Measurements from ENCODE around the gene CBX5. TPM values are rescaled to one million over a fixed set of nuclear protein-coding genes. Genes with fewer than 3 reads are reported as not detected.

The CBX5 gene
- total RNA-seq, 1 donor from 2014 or later, result 227 TPM

GRCh38 chr12:54199917-54200316 lies 80.0 kb downstream of the CBX5 start:
- H3K36me3 Mint-ChIP-seq, result no peaks in the 10 kb centered on the region
- H3K27me3 Mint-ChIP-seq, result peaks cover 30% of the 10 kb centered on the region
- no peak for DNase-seq (ENCODE audit: extremely low spot score, unreplicated experiment)
- no peak overlapping the region for H3K4me3 Mint-ChIP-seq
- H3K27ac Mint-ChIP-seq, result no peak overlapping the region
- peaks cover 36% of the 10 kb centered on the region for H3K4me1 Mint-ChIP-seq (ENCODE audit: unreplicated experiment)
- no peak for TF ChIP-seq CTCF (conservative IDR thresholded peaks at IDR 0.05)
- H3K9me3 Mint-ChIP-seq, result no peaks in the 10 kb centered on the region

GRCh38 chr12:54199034-54199433 lies 80.9 kb downstream of the CBX5 start:
- H3K36me3 Mint-ChIP-seq, result no peaks in the 10 kb centered on the region
- peak overlapping the region; percentile 40 for H3K27ac Mint-ChIP-seq
- H3K4me3 Mint-ChIP-seq, result peak overlapping the region; percentile 48
- peaks cover 27% of the 10 kb centered on the region for H3K27me3 Mint-ChIP-seq
- H3K4me1 Mint-ChIP-seq (ENCODE audit: unreplicated experiment), result peaks cover 37% of the 10 kb centered on the region
- TF ChIP-seq CTCF (conservative IDR thresholded peaks at IDR 0.05), result no peak
- no peaks in the 10 kb centered on the region for H3K9me3 Mint-ChIP-seq
- no peak for DNase-seq (ENCODE audit: extremely low spot score, unreplicated experiment)

GRCh38 chr12:54197431-54197909 lies 82.5 kb downstream of the CBX5 start:
- Mint-ChIP-seq H3K4me3 (peak overlapping the region; percentile 80), H3K27ac (peak overlapping the region; percentile 93), H3K27me3 (peaks cover 25% of the 10 kb centered on the region), H3K36me3 (no peaks in the 10 kb centered on the region), H3K4me1 (ENCODE audit: unreplicated experiment) (peaks cover 37% of the 10 kb centered on the region), H3K9me3 (no peaks in the 10 kb centered on the region)
- DNase-seq (ENCODE audit: extremely low spot score, unreplicated experiment), result no peak
- no peak for TF ChIP-seq CTCF (conservative IDR thresholded peaks at IDR 0.05)

GRCh38 chr12:54197010-54197409 lies 82.9 kb downstream of the CBX5 start:
- TF ChIP-seq CTCF (conservative IDR thresholded peaks at IDR 0.05), result no peak
- H3K36me3 Mint-ChIP-seq, result no peaks in the 10 kb centered on the region
- peaks cover 42% of the 10 kb centered on the region for H3K4me1 Mint-ChIP-seq (ENCODE audit: unreplicated experiment)
- H3K9me3 Mint-ChIP-seq, result no peaks in the 10 kb centered on the region
- peaks cover 25% of the 10 kb centered on the region for H3K27me3 Mint-ChIP-seq
- no peak for DNase-seq (ENCODE audit: extremely low spot score, unreplicated experiment)
- H3K27ac Mint-ChIP-seq, result peak overlapping the region; percentile 93
- peak overlapping the region; percentile 80 for H3K4me3 Mint-ChIP-seq

- H3K4me3 Mint-ChIP-seq, result peak overlapping the region; percentile 80
- H3K36me3 Mint-ChIP-seq, result no peaks in the 10 kb centered on the region
- H3K4me1 Mint-ChIP-seq (ENCODE audit: unreplicated experiment), result peaks cover 44% of the 10 kb centered on the region
Measured at GRCh38 chr12:54196396-54196795, 83.5 kb downstream of the CBX5 start.

More at GRCh38 chr12:54196396-54196795, 83.5 kb downstream of the CBX5 start:
- no peak for TF ChIP-seq CTCF (conservative IDR thresholded peaks at IDR 0.05)
- H3K27me3 Mint-ChIP-seq, result peaks cover 25% of the 10 kb centered on the region
- H3K9me3 Mint-ChIP-seq, result no peaks in the 10 kb centered on the region
- DNase-seq (ENCODE audit: extremely low spot score, unreplicated experiment), result no peak
- peak overlapping the region; percentile 93 for H3K27ac Mint-ChIP-seq
